ENCODE data around the gene LRRC55. TPM values are rescaled to one million over a fixed set of nuclear protein-coding genes. Genes with fewer than 3 reads are reported as not detected.

The LRRC55 gene
- total RNA-seq, 3 donors from 2014 or later, result not detected

DNA sequence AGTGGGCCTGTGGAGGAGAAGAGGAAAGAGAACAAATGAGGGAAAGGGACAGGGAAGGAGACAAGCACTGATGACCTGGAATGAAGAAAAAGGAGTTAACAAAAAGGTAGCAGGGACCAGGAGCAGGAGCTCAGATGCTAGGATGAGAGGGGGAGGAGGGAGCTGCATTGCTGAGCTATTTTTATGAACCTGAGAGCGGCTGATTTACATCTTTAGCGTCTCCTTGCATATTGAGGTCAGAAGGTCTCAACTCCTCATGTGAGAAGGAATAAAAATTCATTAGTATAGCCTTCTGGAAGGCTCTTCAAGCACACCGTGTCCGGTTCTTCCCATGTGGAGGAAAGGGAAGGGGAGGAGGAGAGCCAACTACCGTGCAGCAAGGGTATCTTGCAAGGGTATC lies 33.1 kb upstream of the LRRC55 start:
- H3K9me3 ChIP-seq, result no peaks in the 10 kb centered on the region
- H3K27me3 ChIP-seq, result no peaks in the 10 kb centered on the region
- H3K36me3 ChIP-seq, result no peaks in the 10 kb centered on the region
- no peak for TF ChIP-seq POLR2A (IDR thresholded peaks at IDR 0.05)
- TF ChIP-seq POLR2AphosphoS5 (IDR thresholded peaks at IDR 0.05), result no peak
- TF ChIP-seq, protein P1, sequence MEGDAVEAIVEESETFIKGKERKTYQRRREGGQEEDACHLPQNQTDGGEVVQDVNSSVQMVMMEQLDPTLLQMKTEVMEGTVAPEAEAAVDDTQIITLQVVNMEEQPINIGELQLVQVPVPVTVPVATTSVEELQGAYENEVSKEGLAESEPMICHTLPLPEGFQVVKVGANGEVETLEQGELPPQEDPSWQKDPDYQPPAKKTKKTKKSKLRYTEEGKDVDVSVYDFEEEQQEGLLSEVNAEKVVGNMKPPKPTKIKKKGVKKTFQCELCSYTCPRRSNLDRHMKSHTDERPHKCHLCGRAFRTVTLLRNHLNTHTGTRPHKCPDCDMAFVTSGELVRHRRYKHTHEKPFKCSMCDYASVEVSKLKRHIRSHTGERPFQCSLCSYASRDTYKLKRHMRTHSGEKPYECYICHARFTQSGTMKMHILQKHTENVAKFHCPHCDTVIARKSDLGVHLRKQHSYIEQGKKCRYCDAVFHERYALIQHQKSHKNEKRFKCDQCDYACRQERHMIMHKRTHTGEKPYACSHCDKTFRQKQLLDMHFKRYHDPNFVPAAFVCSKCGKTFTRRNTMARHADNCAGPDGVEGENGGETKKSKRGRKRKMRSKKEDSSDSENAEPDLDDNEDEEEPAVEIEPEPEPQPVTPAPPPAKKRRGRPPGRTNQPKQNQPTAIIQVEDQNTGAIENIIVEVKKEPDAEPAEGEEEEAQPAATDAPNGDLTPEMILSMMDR (IDR thresholded peaks at IDR 0.05), result no peak
- H3K27ac ChIP-seq, result no peak overlapping the region
- H3K4me3 ChIP-seq, result no peak overlapping the region
- intact Hi-C loops (cut with DNase I; ENCODE audit: low total_unique reads), result no loop called here
- DNase-seq (ENCODE audit: low spot score in 2 of 2), result no peak
- H3K4me1 ChIP-seq, result no peaks in the 10 kb centered on the region

DNA sequence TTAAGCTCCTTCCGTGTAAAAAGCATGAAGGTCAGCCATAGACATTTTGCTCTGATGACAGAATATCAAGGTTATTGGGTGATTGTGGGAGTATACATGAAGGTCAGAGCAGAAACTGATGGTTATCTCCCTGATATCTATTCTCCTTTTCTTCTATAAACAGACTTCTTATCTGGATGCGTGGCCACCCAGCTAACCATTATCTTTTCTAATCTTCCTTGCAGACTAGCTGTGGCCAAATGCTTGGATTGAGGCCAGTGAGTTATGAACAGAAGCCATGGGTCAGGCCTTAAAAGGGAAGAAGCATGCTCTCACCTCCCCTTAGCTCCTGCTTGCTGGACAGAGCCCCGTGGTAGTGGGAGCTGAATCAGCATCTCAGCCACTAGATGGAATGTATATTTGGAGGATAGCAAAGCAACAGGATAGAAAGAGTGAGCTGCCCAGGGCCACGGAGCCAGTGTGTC lies 31.3 kb upstream of the LRRC55 start:
- no peak overlapping the region for H3K4me3 ChIP-seq
- intact Hi-C loops (cut with DNase I; ENCODE audit: low total_unique reads), result no loop called here
- H3K9me3 ChIP-seq, result no peaks in the 10 kb centered on the region
- TF ChIP-seq POLR2AphosphoS5 (IDR thresholded peaks at IDR 0.05), result no peak
- TF ChIP-seq, protein P1 (IDR thresholded peaks at IDR 0.05), result no peak
- TF ChIP-seq POLR2A (IDR thresholded peaks at IDR 0.05), result no peak
- H3K27me3 ChIP-seq, result no peaks in the 10 kb centered on the region
- no peak overlapping the region for H3K27ac ChIP-seq
- H3K36me3 ChIP-seq, result no peaks in the 10 kb centered on the region
- H3K4me1 ChIP-seq, result no peaks in the 10 kb centered on the region
- DNase-seq (ENCODE audit: low spot score in 2 of 2), result no peak

DNA sequence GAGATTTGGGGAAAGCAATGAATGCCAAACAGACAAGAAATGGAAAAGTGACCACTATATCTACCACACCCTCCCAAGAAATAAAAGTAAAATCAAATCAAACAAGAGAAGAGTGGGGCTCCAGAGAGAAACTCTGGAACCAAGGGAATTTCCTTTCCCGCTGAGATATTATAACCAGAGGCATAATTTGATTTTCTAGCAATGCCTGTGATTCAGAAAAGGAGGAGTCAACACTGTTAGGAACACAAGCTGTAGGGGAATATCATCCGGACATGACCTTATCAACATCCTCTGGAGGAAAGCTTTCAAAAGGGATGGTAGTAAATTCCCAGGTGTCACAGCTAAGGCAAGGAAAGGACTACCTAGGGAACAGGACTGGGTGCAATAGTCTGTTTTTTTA lies 29.6 kb upstream of the LRRC55 start:
- intact Hi-C loops (cut with DNase I; ENCODE audit: low total_unique reads), result no loop called here
- H3K4me1 ChIP-seq, result no peaks in the 10 kb centered on the region
- no peak for DNase-seq (ENCODE audit: low spot score in 2 of 2)
- no peak overlapping the region for H3K4me3 ChIP-seq
- TF ChIP-seq, protein P1 (IDR thresholded peaks at IDR 0.05), result no peak
- TF ChIP-seq POLR2AphosphoS5 (IDR thresholded peaks at IDR 0.05) (no peak), POLR2A (IDR thresholded peaks at IDR 0.05) (no peak)
- H3K27ac ChIP-seq, result no peak overlapping the region
- no peaks in the 10 kb centered on the region for H3K27me3 ChIP-seq
- no peaks in the 10 kb centered on the region for H3K36me3 ChIP-seq
- no peaks in the 10 kb centered on the region for H3K9me3 ChIP-seq

DNA sequence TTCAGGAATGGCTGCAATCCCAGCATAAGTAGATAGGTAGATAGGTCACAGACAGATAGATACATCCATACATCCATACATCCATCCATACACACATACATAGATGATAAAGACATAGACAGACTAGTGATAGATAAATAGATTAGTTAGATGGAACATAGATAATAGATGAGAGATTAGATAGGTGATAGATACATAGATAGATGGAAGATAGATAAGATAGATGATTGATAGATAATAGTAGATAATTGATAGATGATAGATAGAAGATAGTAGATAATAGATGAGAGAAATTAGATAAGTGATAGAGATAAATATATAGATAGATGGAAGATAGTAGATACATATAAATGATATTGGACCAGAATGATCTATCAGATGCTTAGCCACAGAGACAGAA lies 28.3 kb upstream of the LRRC55 start:
- TF ChIP-seq POLR2AphosphoS5 (IDR thresholded peaks at IDR 0.05), result no peak
- TF ChIP-seq, protein P1 (IDR thresholded peaks at IDR 0.05), result no peak
- TF ChIP-seq POLR2A (IDR thresholded peaks at IDR 0.05), result no peak
- peaks cover 0 to 6% of the 10 kb centered on the region in 2 donors for H3K27me3 ChIP-seq
- H3K36me3 ChIP-seq, result no peaks in the 10 kb centered on the region
- no peaks in the 10 kb centered on the region for H3K9me3 ChIP-seq
- H3K4me1 ChIP-seq, result no peaks in the 10 kb centered on the region
- no peak overlapping the region for H3K4me3 ChIP-seq
- DNase-seq (ENCODE audit: low spot score in 2 of 2), result no peak
- H3K27ac ChIP-seq, result no peak overlapping the region
- intact Hi-C loops (cut with DNase I; ENCODE audit: low total_unique reads), result no loop called here

DNA sequence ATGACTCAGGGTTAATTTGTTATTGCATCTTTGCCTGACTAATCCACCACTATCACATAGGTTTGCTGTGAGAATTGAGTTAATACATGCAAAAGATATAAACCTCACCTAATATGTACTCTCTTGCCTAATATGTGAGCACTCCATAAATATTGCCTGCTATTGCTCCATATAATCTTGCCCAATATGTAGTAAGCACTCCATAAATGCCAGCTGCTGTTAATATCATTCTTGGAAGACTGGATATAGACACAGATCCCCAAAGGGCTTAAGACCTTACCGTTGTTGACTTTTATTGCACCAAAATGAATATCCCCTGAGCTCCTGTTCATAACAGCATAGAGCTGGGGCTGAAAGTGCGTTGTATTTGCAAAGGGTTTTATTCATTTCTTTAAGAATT lies 27.0 kb upstream of the LRRC55 start:
- no peaks in the 10 kb centered on the region for H3K9me3 ChIP-seq
- no peak overlapping the region for H3K27ac ChIP-seq
- peaks cover 0 to 6% of the 10 kb centered on the region in 2 donors for H3K27me3 ChIP-seq
- no peak overlapping the region for H3K4me3 ChIP-seq
- H3K4me1 ChIP-seq, result no peaks in the 10 kb centered on the region
- no peak for DNase-seq (ENCODE audit: low spot score in 2 of 2)
- TF ChIP-seq, protein P1 (IDR thresholded peaks at IDR 0.05), result no peak
- no peak for TF ChIP-seq POLR2AphosphoS5 (IDR thresholded peaks at IDR 0.05)
- no peak for TF ChIP-seq POLR2A (IDR thresholded peaks at IDR 0.05)
- no peaks in the 10 kb centered on the region for H3K36me3 ChIP-seq
- intact Hi-C loops (cut with DNase I; ENCODE audit: low total_unique reads), result no loop called here
